ENCODE measurements around the gene MCU. TPM values are rescaled to one million over a fixed set of nuclear protein-coding genes. Genes with fewer than 3 reads are reported as not detected.

The MCU gene
- total and polyA plus RNA-seq, 3 donors from 2014 or later = 15.0 to 20.0 (median 16.9) TPM

- DNase-seq = no peak
- H3K4me3 ChIP-seq = no peak overlapping the region
- intact Hi-C loops (cut with DNase I; ENCODE audit: low total_unique reads) = no loop called here
- H3K4me1 ChIP-seq = no peaks in the 10 kb centered on the region
- H3K9me3 ChIP-seq = no peaks in the 10 kb centered on the region
- no peaks in the 10 kb centered on the region for H3K36me3 ChIP-seq (ENCODE audit: low read depth, missing control alignments)
- TF ChIP-seq CTCF (IDR thresholded peaks at IDR 0.05) = no peak
- TF ChIP-seq POLR2A (IDR thresholded peaks at IDR 0.05) = no peak
- no peak overlapping the region for H3K27ac ChIP-seq
- H3K27me3 ChIP-seq = no peaks in the 10 kb centered on the region
- WGBS, 2 donors = 71 to 72% methylated on average over 4 of the region's 4 CpGs
These were observed 120.9 kb downstream of the MCU start for GRCh38 chr10:72812753-72813430.

- Histone ChIP-seq H3K4me3 (no peak overlapping the region), H3K27me3 (no peaks in the 10 kb centered on the region), H3K36me3 (ENCODE audit: low read depth, missing control alignments) (no peaks in the 10 kb centered on the region), H3K27ac (no peak overlapping the region), H3K9me3 (no peaks in the 10 kb centered on the region), H3K4me1 (no peaks in the 10 kb centered on the region)
- 39 to 58% methylated on average over 2 of the region's 2 CpGs for WGBS, 2 donors
- intact Hi-C loops (cut with DNase I; ENCODE audit: low total_unique reads) = no loop called here
- TF ChIP-seq POLR2A (IDR thresholded peaks at IDR 0.05) (no peak), CTCF (IDR thresholded peaks at IDR 0.05) (no peak)
- no peak for DNase-seq
These were observed 122.3 kb downstream of the MCU start for GRCh38 chr10:72814099-72814790.

GRCh38 chr10:72816565-72816964 is 124.6 kb downstream of the MCU start:
- 75 to 84% methylated on average over 1 of the region's 1 CpG for WGBS, 2 donors
- H3K36me3 ChIP-seq (ENCODE audit: low read depth, missing control alignments) = no peaks in the 10 kb centered on the region
- intact Hi-C loops (cut with DNase I; ENCODE audit: low total_unique reads) = no loop called here
- no peak overlapping the region for H3K27ac ChIP-seq
- H3K4me1 ChIP-seq = no peaks in the 10 kb centered on the region
- TF ChIP-seq POLR2A (IDR thresholded peaks at IDR 0.05) (no peak), CTCF (IDR thresholded peaks at IDR 0.05) (no peak)
- H3K27me3 ChIP-seq = no peaks in the 10 kb centered on the region
- H3K9me3 ChIP-seq = no peaks in the 10 kb centered on the region
- no peak for DNase-seq
- no peak overlapping the region for H3K4me3 ChIP-seq

GRCh38 chr10:72818076-72818475 is 126.1 kb downstream of the MCU start:
- DNase-seq = no peak
- 47 to 53% methylated on average over 2 of the region's 2 CpGs for WGBS, 2 donors

More at GRCh38 chr10:72818076-72818475, 126.1 kb downstream of the MCU start:
- intact Hi-C loops (cut with DNase I; ENCODE audit: low total_unique reads) = no loop called here
- no peak for TF ChIP-seq POLR2A (IDR thresholded peaks at IDR 0.05)
- TF ChIP-seq CTCF (IDR thresholded peaks at IDR 0.05) = no peak
- no peak overlapping the region for H3K27ac ChIP-seq
- no peaks in the 10 kb centered on the region for H3K27me3 ChIP-seq
- no peaks in the 10 kb centered on the region for H3K4me1 ChIP-seq
- H3K4me3 ChIP-seq = no peak overlapping the region
- H3K9me3 ChIP-seq = no peaks in the 10 kb centered on the region
- H3K36me3 ChIP-seq (ENCODE audit: low read depth, missing control alignments) = no peaks in the 10 kb centered on the region

Data from testis (tissue), 3 donors.